H1 (cell line): Measurements from ENCODE around the gene MICA. TPM values are rescaled to one million over a fixed set of nuclear protein-coding genes. Genes with fewer than 3 reads are reported as not detected.

Source experiments
- E2F6 ChIP-seq: IDR thresholded peaks from 2 replicates; pipeline ENCODE4 v1.6.1; 2012; ENCODE audit warnings: inconsistent platforms
- EP300 ChIP-seq, 2 experiments: IDR thresholded peaks; 1 replicate in 1 of 2; 2 replicates in 1 of 2; pipeline ENCODE4 v1.6.1; 2011 to 2012; ENCODE audit warnings: low read depth in 2 of 2, low read length in 2 of 2, mild to moderate bottlenecking in 2 of 2, borderline replicate concordance in 1 of 2, inconsistent platforms in 1 of 2, moderate library complexity in 1 of 2
- KDM4A ChIP-seq: IDR thresholded peaks from one replicate; pipeline ENCODE4 v1.7.1; 2012; ENCODE audit warnings: low read depth, mild to moderate bottlenecking, moderate library complexity, low read length, inconsistent platforms; ENCODE audit not compliant: severe bottlenecking
- SAP30 ChIP-seq: fragments of 300-600 bp; sonication (generic); IDR thresholded peaks from 2 replicates; pipeline ENCODE4 v1.7.1; 2012; ENCODE audit warnings: low read length, moderate library complexity, mild to moderate bottlenecking, inconsistent platforms; ENCODE audit not compliant: insufficient read depth, insufficient replicate concordance
- SUZ12 ChIP-seq: fragments of 200-600 bp; sonication (generic); IDR thresholded peaks from 2 replicates; pipeline ENCODE4 v1.6.1; 2012; ENCODE audit warnings: mild to moderate bottlenecking, inconsistent platforms, low read length, moderate library complexity, mixed read lengths
- TCF12 ChIP-seq: IDR thresholded peaks from 2 replicates; pipeline ENCODE4 v1.6.1; 2011; ENCODE audit warnings: low read depth, mild to moderate bottlenecking, low read length
- YY1 ChIP-seq: IDR thresholded peaks from 2 replicates; pipeline ENCODE4 v1.6.1; 2011; ENCODE audit warnings: low read depth, mild to moderate bottlenecking, low read length
- polyA plus RNA-seq, 7 experiments: library from polyadenylated mRNA; depleted of rRNA in 3 of 7; stranded (reverse) in 5 of 7; unstranded in 2 of 7; fragments of >200 nt in 5 of 7; fragments of 200-250 nt in 2 of 7; gene quantifications; 1 replicate in 5 of 7; 2 replicates in 1 of 7; 4 replicates in 1 of 7; pipeline versions ENCODE4 v1.2.1 to v1.2.3, GENCODE V29; 2011 to 2013; ENCODE audit warnings: missing spikeins in 2 of 7, mixed read lengths in 2 of 7
- total RNA-seq: library from RNA; stranded (reverse); fragmentation: NEBNext Ultra II Directional; extraction: Animal tissue kit (Norgen Biotek cat#: 25700); gene quantifications from 2 replicates; pipeline ENCODE4 v1.2.1, GENCODE V29; 2021

Gene MICA
- total and polyA plus RNA-seq, 2 of the 8 experiments (the other 6 are each of a cell fraction or from before 2014, with no cell fraction given), result 12.5 to 16.3 TPM

- TF ChIP-seq SAP30 (no peak), TCF12 (no peak), YY1 (no peak), KDM4A (no peak), SUZ12 (no peak), EP300 (IDR thresholded peaks at IDR 0.05; ENCODE audit: borderline replicate concordance in 1 of 2, low read depth in 2 of 2, low read length in 2 of 2) (no peak), E2F6 (no peak)
Measured at GRCh38 chr6:31419842-31420241, 16.4 kb downstream of the MICA start (continued).
